Adrenal gland (tissue), 12 donors: ENCODE data around the gene DNAH6. TPM values are rescaled to one million over a fixed set of nuclear protein-coding genes. Genes with fewer than 3 reads are reported as not detected.

Source experiments
- DNase-seq, 7 donors: peaks; one replicate each; pipeline ENCODE4 v3.0.0-alpha.2; 2019 to 2020
- H3K27ac ChIP-seq, 5 donors: fragments of 200-600 bp; sonication (generic) in 4 of 5; 1 replicate in 3 of 5; 2 replicates in 2 of 5; pipeline versions ENCODE4 v1.5.1 to v1.8.0; 2016 to 2020; ENCODE audit warnings: mild to moderate bottlenecking in 1 of 5
- H3K27me3 ChIP-seq: fragments of 200-600 bp; 2 replicates; pipeline ENCODE4 v1.8.0; 2021
- H3K36me3 ChIP-seq, 2 donors: fragments of 200-600 bp; replicated peaks in 1 of 2; 1 replicate in 1 of 2; 2 replicates in 1 of 2; pipeline versions ENCODE4 v1.5.1 to v1.8.0; 2018 to 2022
- H3K4me1 ChIP-seq, 2 donors: fragments of 200-600 bp; replicated peaks in 1 of 2; 1 replicate in 1 of 2; 2 replicates in 1 of 2; pipeline versions ENCODE4 v1.5.1 to v1.8.0; 2018 to 2021
- H3K4me3 ChIP-seq, 4 donors: fragments of 200-600 bp; sonication (generic) in 3 of 4; one replicate each; pipeline ENCODE4 v1.5.1; 2016 to 2018
- H3K9me3 ChIP-seq, 3 donors: fragments of 200-600 bp; sonication (generic) in 1 of 3; replicated peaks in 1 of 3; 1 replicate in 2 of 3; 2 replicates in 1 of 3; pipeline versions ENCODE4 v1.5.1 to v1.8.0; 2016 to 2021
- CTCF ChIP-seq, 6 experiments: fragments of 450-650 bp in 4 of 6; fragments of 200-600 bp in 2 of 6; sonication (generic) in 1 of 6; IDR thresholded peaks; 1 replicate in 5 of 6; 2 replicates in 1 of 6; pipeline versions ENCODE4 v1.5.1 to v1.8.0; 2016 to 2021; ENCODE audit warnings: antibody characterized with exemption in 6 of 6, mild to moderate bottlenecking in 2 of 6, moderate library complexity in 1 of 6
- POLR2A ChIP-seq, 2 donors: fragments of 450-650 bp; IDR thresholded peaks; one replicate each; pipeline ENCODE4 v1.6.1; 2017; ENCODE audit warnings: antibody characterized with exemption in 2 of 2, mild to moderate bottlenecking in 2 of 2, moderate library complexity in 1 of 2
- WGBS, 4 donors: extraction: QIAGEN DNeasy Blood & Tissue Kit in 2 of 4; methylation state at CpG; one replicate each; pipeline versions ENCODE4 v1.1.5 to v1.1.7; 2013 to 2017; 5-methylcytosine and 5-hydroxymethylcytosine counted together
- intact Hi-C, 2 donors: fragments of 100-400 bp; cut with DNase I; formaldehyde crosslinking; loops; one replicate each; pipeline versions ENCODE4 v1.14.1 to v1.15.0; 2022 to 2023
- polyA plus RNA-seq, 3 donors: library from polyadenylated mRNA; stranded (reverse); fragments of 200-250 nt in 2 of 3; fragments of 350-450 nt in 1 of 3; fragmentation: Illumina TruSeq in 1 of 3; extraction: RNeasy Lipid Tissue Mini Kit (QIAGEN cat#74804) in 1 of 3; gene quantifications; one replicate each; pipeline ENCODE4 v1.2.3, GENCODE V29; 2013 to 2014
- total RNA-seq, 9 donors: library from RNA; depleted of rRNA in 4 of 9; stranded (reverse); fragments of >200 nt in 4 of 9; fragments of 120-200 nt in 1 of 9; fragmentation: NEBNext Ultra II Directional in 1 of 9; extraction: Animal tissue kit (Norgen Biotek cat#: 25700) in 1 of 9; gene quantifications; one replicate each; pipeline versions ENCODE4 v1.1.0 to v1.2.4, GENCODE V29; 2013 to 2023
- donor health status: healthy with polysubstance abuse.
- donor health status: Bipolar disorder and iron deficiency.
- donor health status: DM: yes; HTN: yes; CAD: no.
- donor health status: DM: no; HTN: no; CAD: no.
- donor health status: DM: no; HTN: no; CAD: no.
- donor health status: DM: yes; HTN: yes; CAD: no.

The DNAH6 gene
- total and polyA plus RNA-seq, 12 donors = 0.06 to 0.74 (median 0.28) TPM

GRCh38 chr2:84482603-84483002 lies 33.7 kb upstream of the DNAH6 start:
- Histone ChIP-seq H3K27me3 (no peaks in the 10 kb centered on the region), H3K4me3 (no peak overlapping the region), H3K27ac (no peak overlapping the region), H3K36me3 (no peaks in the 10 kb centered on the region), H3K9me3 (no peaks in the 10 kb centered on the region), H3K4me1 (no peaks in the 10 kb centered on the region)
- 51 to 61% (median 57%) methylated on average over 3 of the region's 3 CpGs for WGBS, 4 donors
- TF ChIP-seq POLR2A (IDR thresholded peaks at IDR 0.05) (no peak), CTCF (IDR thresholded peaks at IDR 0.05) (no peak)
- intact Hi-C loops = no loop called here
- no peak for DNase-seq

- intact Hi-C loops = no loop called here
- H3K27me3 ChIP-seq = no peaks in the 10 kb centered on the region
- no peak for DNase-seq
- 68 to 81% (median 76%) methylated on average over 1 of the region's 1 CpG for WGBS, 4 donors
- H3K27ac ChIP-seq = no peak overlapping the region
- H3K36me3 ChIP-seq = no peaks in the 10 kb centered on the region
- no peaks in the 10 kb centered on the region for H3K9me3 ChIP-seq
- H3K4me1 ChIP-seq = no peaks in the 10 kb centered on the region
- no peak overlapping the region for H3K4me3 ChIP-seq
- no peak for TF ChIP-seq POLR2A (IDR thresholded peaks at IDR 0.05)
- no peak for TF ChIP-seq CTCF (IDR thresholded peaks at IDR 0.05)
Measured at GRCh38 chr2:84483320-84483719, 33.0 kb upstream of the DNAH6 start.

- no peaks in the 10 kb centered on the region for H3K36me3 ChIP-seq
- H3K27ac ChIP-seq = no peak overlapping the region
- peak in 1 of 7 donors; percentile 6 for DNase-seq
- no peak overlapping the region for H3K4me3 ChIP-seq
- TF ChIP-seq CTCF (IDR thresholded peaks at IDR 0.05) (no peak), POLR2A (IDR thresholded peaks at IDR 0.05) (no peak)
- intact Hi-C loops = no loop called here
- H3K4me1 ChIP-seq = no peaks in the 10 kb centered on the region
- 76 to 91% (median 88%) methylated on average over 2 of the region's 2 CpGs for WGBS, 4 donors
- no peaks in the 10 kb centered on the region for H3K9me3 ChIP-seq
- H3K27me3 ChIP-seq = no peaks in the 10 kb centered on the region
Measured at GRCh38 chr2:84486441-84487115, 29.7 kb upstream of the DNAH6 start.

DNA sequence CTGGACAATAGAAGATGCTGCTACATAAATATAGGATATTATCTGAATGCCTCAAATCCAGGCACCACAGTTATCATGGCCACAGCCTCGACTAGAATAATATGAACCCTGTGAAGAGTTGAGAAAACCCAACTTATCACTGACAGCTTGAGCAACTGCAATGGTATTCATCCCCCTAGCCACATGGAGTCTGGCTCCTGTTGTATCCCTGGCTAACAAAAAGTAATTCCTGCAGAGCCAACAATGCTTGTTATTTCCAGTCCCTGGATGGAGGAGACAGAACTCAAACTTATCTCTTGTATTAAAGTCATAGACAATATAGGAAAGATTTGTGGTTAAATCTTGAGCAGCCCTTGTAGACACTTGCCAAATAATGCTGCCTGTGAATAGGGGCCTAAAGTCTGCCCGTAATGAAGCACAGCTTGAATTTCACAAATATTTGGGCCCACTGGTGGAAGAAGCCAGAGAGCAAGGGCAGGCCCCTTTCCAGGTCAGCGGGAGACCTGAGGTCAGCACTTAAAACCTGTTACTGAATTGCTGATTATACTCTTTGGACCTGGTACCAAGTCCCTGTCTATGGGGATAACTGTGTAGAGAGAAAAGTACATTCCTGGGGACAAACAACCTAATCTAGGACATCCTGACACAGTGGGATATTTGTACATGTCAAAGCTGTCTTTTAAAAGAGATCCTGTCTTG lies 28.9 kb upstream of the DNAH6 start:
- DNase-seq = no peak
- intact Hi-C loops = no loop called here
- Histone ChIP-seq H3K27ac (no peak overlapping the region), H3K4me1 (no peaks in the 10 kb centered on the region), H3K9me3 (no peaks in the 10 kb centered on the region), H3K27me3 (no peaks in the 10 kb centered on the region), H3K36me3 (no peaks in the 10 kb centered on the region), H3K4me3 (no peak overlapping the region)
- TF ChIP-seq POLR2A (IDR thresholded peaks at IDR 0.05) (no peak), CTCF (IDR thresholded peaks at IDR 0.05) (no peak)
- 42 to 64% (median 50%) methylated on average over 3 of the region's 3 CpGs for WGBS, 4 donors
